ENCODE measurements around the gene LRCH1. TPM values are rescaled to one million over a fixed set of nuclear protein-coding genes. Genes with fewer than 3 reads are reported as not detected.

Gene LRCH1
- total RNA-seq, 1 donor from 2014 or later: 3.4 TPM

DNA sequence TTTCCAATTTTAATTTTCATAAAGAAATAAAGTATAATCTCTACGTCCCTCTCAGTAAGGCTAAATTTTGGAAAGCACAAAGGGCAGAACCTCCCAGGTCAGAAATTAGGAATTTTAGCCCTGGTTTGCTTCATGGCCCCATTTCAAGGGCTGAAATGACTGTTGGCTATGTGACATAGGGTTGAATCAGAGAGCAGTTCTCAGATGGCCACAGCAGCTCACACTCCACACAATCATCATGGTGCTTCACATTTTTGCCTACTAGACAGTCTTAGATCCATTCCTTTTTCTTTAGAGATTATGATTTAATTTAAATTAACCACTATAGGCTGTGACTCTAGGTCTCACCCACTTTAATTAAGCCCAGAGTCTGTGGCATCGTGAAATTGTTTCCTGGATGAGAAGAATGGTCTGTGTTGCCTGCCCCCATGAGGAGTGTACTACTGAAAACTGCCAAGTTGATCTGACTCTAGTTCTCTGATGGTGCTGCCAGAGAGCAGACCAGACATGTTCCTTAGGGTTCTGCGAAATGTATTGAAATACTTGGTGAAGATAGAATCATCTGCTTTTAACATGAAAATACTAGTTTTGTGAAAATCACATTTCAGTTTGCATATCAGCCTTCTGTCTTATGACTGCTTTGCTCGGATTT lies 186.6 kb downstream of the LRCH1 start:
- no peak for TF ChIP-seq CTCF (IDR thresholded peaks at IDR 0.05; ENCODE audit: insufficient read depth, low read length, severe bottlenecking)
- H3K27me3 ChIP-seq (ENCODE audit: control insufficient read depth, insufficient read depth, low read length): no peaks in the 10 kb centered on the region
- DNase-seq (ENCODE audit: low read depth): no peak
- no peak for FAIRE-seq
- H3K36me3 ChIP-seq (ENCODE audit: control insufficient read depth, insufficient read depth, low read length): peaks cover 5% of the 10 kb centered on the region
- no peak overlapping the region for H3K4me3 ChIP-seq (ENCODE audit: low read depth, low read length)

- FAIRE-seq (no peak), DNase-seq (ENCODE audit: low read depth) (no peak)
- Histone ChIP-seq H3K27me3 (ENCODE audit: control insufficient read depth, insufficient read depth, low read length) (no peaks in the 10 kb centered on the region), H3K4me3 (ENCODE audit: low read depth, low read length) (no peak overlapping the region), H3K36me3 (ENCODE audit: control insufficient read depth, insufficient read depth, low read length) (peaks cover 5% of the 10 kb centered on the region)
- TF ChIP-seq CTCF (IDR thresholded peaks at IDR 0.05; ENCODE audit: insufficient read depth, low read length, severe bottlenecking): no peak
Measured at GRCh38 chr13:46743191-46743590, 190.2 kb downstream of the LRCH1 start.

GRCh38 chr13:46745062-46745461 lies 192.1 kb downstream of the LRCH1 start:
- H3K36me3 ChIP-seq (ENCODE audit: control insufficient read depth, insufficient read depth, low read length): peaks cover 8% of the 10 kb centered on the region

DNA sequence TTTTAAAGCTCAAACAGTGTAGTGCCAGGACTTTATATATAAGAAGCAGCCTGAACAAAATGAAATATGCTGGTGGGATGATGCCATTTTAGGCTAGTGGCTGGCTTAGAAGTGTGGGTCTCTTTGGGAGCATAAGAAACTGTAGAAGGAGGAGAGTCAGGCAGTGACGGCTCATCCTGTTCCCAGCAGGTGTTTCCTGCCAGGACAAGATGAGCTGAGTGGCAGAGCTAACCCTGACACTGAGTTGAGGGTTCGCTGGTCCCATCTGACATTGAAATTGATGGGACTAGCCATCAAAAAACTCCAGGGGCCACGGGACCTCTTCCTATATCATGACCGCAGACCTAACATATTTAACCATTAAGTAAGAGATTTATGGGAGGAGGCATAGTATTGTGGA lies 192.7 kb downstream of the LRCH1 start:
- peaks cover 8% of the 10 kb centered on the region for H3K36me3 ChIP-seq (ENCODE audit: control insufficient read depth, insufficient read depth, low read length)
- no peak for TF ChIP-seq CTCF (IDR thresholded peaks at IDR 0.05; ENCODE audit: insufficient read depth, low read length, severe bottlenecking)
- FAIRE-seq: no peak
- H3K27me3 ChIP-seq (ENCODE audit: control insufficient read depth, insufficient read depth, low read length): no peaks in the 10 kb centered on the region
- no peak overlapping the region for H3K4me3 ChIP-seq (ENCODE audit: low read depth, low read length)
- DNase-seq (ENCODE audit: low read depth): no peak

More at GRCh38 chr13:46745062-46745461, 192.1 kb downstream of the LRCH1 start:
- FAIRE-seq: no peak
- no peak for DNase-seq (ENCODE audit: low read depth)
- TF ChIP-seq CTCF (IDR thresholded peaks at IDR 0.05; ENCODE audit: insufficient read depth, low read length, severe bottlenecking): no peak
- no peaks in the 10 kb centered on the region for H3K27me3 ChIP-seq (ENCODE audit: control insufficient read depth, insufficient read depth, low read length)
- H3K4me3 ChIP-seq (ENCODE audit: low read depth, low read length): no peak overlapping the region

- DNase-seq (ENCODE audit: low read depth): no peak
- Histone ChIP-seq H3K36me3 (ENCODE audit: control insufficient read depth, insufficient read depth, low read length) (peaks cover 5% of the 10 kb centered on the region), H3K4me3 (ENCODE audit: low read depth, low read length) (no peak overlapping the region), H3K27me3 (ENCODE audit: control insufficient read depth, insufficient read depth, low read length) (no peaks in the 10 kb centered on the region)
- no peak for TF ChIP-seq CTCF (IDR thresholded peaks at IDR 0.05; ENCODE audit: insufficient read depth, low read length, severe bottlenecking)
- no peak for FAIRE-seq
Measured at GRCh38 chr13:46747031-46747820, 194.3 kb downstream of the LRCH1 start.

All from bronchial epithelial cell (primary cell).